K562 (cell line): ENCODE results near the gene SLC33A1. TPM values are rescaled to one million over a fixed set of nuclear protein-coding genes. Genes with fewer than 3 reads are reported as not detected.

Experiments
- CEBPB ChIP-seq: fragments of 450-650 bp; IDR thresholded peaks from 2 replicates; pipeline ENCODE4 v1.6.1; 2016; ENCODE audit warnings: missing genetic modification characterization, missing compliant biosample characterization
- GABPB1 ChIP-seq: sonication (generic); formaldehyde crosslinking; IDR thresholded peaks from 2 replicates; pipeline ENCODE4 v1.8.0; 2022; ENCODE audit warnings: mild to moderate bottlenecking, missing genetic modification reagents
- GTF2B ChIP-seq: IDR thresholded peaks from 2 replicates; pipeline ENCODE4 v1.6.1; 2011; ENCODE audit not compliant: insufficient read length; ENCODE audit errors: extremely low read depth
- HDAC1 ChIP-seq, 2 experiments: fragments of 450-650 bp; IDR thresholded peaks; 2 replicates each; pipeline ENCODE4 v1.6.1; 2016 to 2017; ENCODE audit warnings: inconsistent platforms in 1 of 2, mild to moderate bottlenecking in 1 of 2, moderate library complexity in 1 of 2
- NR0B1 ChIP-seq: fragments of 450-650 bp; IDR thresholded peaks from one replicate; pipeline ENCODE4 v1.6.1; 2018; ENCODE audit warnings: mild to moderate bottlenecking, moderate library complexity; ENCODE audit not compliant: partially characterized antibody
- RAD21 ChIP-seq, 2 experiments: fragments of 250-450 bp in 1 of 2; fragments of 450-650 bp in 1 of 2; sonication (Bioruptor Pico) in 1 of 2; formaldehyde crosslinking in 1 of 2; IDR thresholded peaks in 1 of 2; conservative IDR thresholded peaks in 1 of 2; 2 replicates each; pipeline versions ENCODE4 v1.4.0 to v1.8.0; 2020 to 2022; ENCODE audit warnings: mild to moderate bottlenecking in 2 of 2, moderate library complexity in 1 of 2
- SMAD3 ChIP-seq: fragments of 450-650 bp; formaldehyde crosslinking; conservative IDR thresholded peaks from 2 replicates; pipeline ENCODE4 v1.4.0; 2020; ENCODE audit warnings: mild to moderate bottlenecking
- SMC3 ChIP-seq: conservative IDR thresholded peaks from 2 replicates; pipeline ENCODE4 v1.6.1; 2011; ENCODE audit warnings: low read depth, low read length, improper control_type of control experiment; ENCODE audit not compliant: insufficient read depth
- SNRNP70 ChIP-seq: fragments of 200-400 bp; formaldehyde crosslinking; optimal IDR thresholded peaks from 2 replicates; pipeline ENCODE3; 2017; ENCODE audit warnings: low read depth, low read length
- TAF15 ChIP-seq: fragments of 200-400 bp; formaldehyde crosslinking; IDR thresholded peaks from 2 replicates; pipeline ENCODE4 v1.6.1; 2017; ENCODE audit warnings: mild to moderate bottlenecking, low read depth, low read length, moderate library complexity
- ZKSCAN3 ChIP-seq: fragments of 250-450 bp; sonication (Bioruptor Pico); IDR thresholded peaks from 2 replicates; pipeline ENCODE4 v1.4.0; 2020
- ZNF134 ChIP-seq: fragments of 250-450 bp; sonication (Bioruptor Pico); conservative IDR thresholded peaks from 2 replicates; pipeline ENCODE4 v1.4.0; 2020
- polyA plus RNA-seq, 8 experiments: library from polyadenylated mRNA; depleted of rRNA in 4 of 8; stranded (reverse) in 5 of 8; unstranded in 3 of 8; fragments of >200 nt; fragmentation: Nextera tagmentation in 2 of 8; fragmentation: Illumina TruSeq in 1 of 8; extraction: Ambion mirVana in 2 of 8; extraction: Trizol in 1 of 8; gene quantifications; 2 replicates each; pipeline versions ENCODE4 v1.2.1 to v1.2.3, GENCODE V29; 2011 to 2014; ENCODE audit warnings: inconsistent platforms in 1 of 8, missing spikeins in 1 of 8
- total RNA-seq, 7 experiments: library from RNA; depleted of rRNA in 6 of 7; stranded (reverse); fragments of >200 nt in 6 of 7; fragmentation: Illumina TruSeq in 2 of 7; extraction: Trizol in 2 of 7; gene quantifications; 2 replicates each; pipeline versions ENCODE4 v1.2.1 to v1.2.3, GENCODE V29; 2011 to 2021; ENCODE audit warnings: low replicate concordance in 1 of 7
- TF ChIP-seq, protein P1 (sequence below): fragments of 250-450 bp; sonication (Bioruptor Pico); IDR thresholded peaks from 2 replicates; pipeline ENCODE4 v1.8.0; 2021; ENCODE audit warnings: mild to moderate bottlenecking, moderate library complexity

The SLC33A1 gene
- total and polyA plus RNA-seq, 9 of the 15 experiments (the other 6 are each of a cell fraction or from before 2014, with no cell fraction given), result 6.2 to 26.8 (median 19.6) TPM

GRCh38 chr3:155859859-155860258 lies 5.6 kb upstream of the SLC33A1 start (continued):
- TF ChIP-seq RAD21 (CRISPR knock-in tag; conservative IDR thresholded peaks at IDR 0.05 in 1 of 2, IDR thresholded peaks at IDR 0.05 in 1 of 2), result peak; percentile 70 to 80
- TF ChIP-seq ZKSCAN3 (CRISPR knock-in tag), result no peak
- TF ChIP-seq, protein P1, sequence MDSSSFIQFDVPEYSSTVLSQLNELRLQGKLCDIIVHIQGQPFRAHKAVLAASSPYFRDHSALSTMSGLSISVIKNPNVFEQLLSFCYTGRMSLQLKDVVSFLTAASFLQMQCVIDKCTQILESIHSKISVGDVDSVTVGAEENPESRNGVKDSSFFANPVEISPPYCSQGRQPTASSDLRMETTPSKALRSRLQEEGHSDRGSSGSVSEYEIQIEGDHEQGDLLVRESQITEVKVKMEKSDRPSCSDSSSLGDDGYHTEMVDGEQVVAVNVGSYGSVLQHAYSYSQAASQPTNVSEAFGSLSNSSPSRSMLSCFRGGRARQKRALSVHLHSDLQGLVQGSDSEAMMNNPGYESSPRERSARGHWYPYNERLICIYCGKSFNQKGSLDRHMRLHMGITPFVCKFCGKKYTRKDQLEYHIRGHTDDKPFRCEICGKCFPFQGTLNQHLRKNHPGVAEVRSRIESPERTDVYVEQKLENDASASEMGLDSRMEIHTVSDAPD (CRISPR knock-in tag), result no peak
- TF ChIP-seq SMAD3 (CRISPR knock-in tag), result no peak
- TF ChIP-seq CEBPB (tag), result no peak
- TF ChIP-seq SNRNP70, result no peak
- TF ChIP-seq ZNF134 (CRISPR knock-in tag), result no peak
- 0 out of 2 replicates have a peak, but pooled peaks have one; percentile 18 for TF ChIP-seq SMC3
- TF ChIP-seq GABPB1 (CRISPR knock-in tag), result no peak
- no peak for TF ChIP-seq HDAC1 (IDR thresholded peaks at IDR 0.05)
- no peak for TF ChIP-seq GTF2B
- no peak for TF ChIP-seq NR0B1
- no peak for TF ChIP-seq TAF15
- TF ChIP-seq, all 486 proteins: peak for 8
